ENCODE results near the gene OCEL1. TPM values are rescaled to one million over a fixed set of nuclear protein-coding genes. Genes with fewer than 3 reads are reported as not detected.

The OCEL1 gene
- total and polyA plus RNA-seq, 2 of the 13 experiments (the other 11 are each of a cell fraction or from before 2014, with no cell fraction given) = 10.6 to 17.2 TPM

GRCh38 chr19:17226002-17226933, at the start of gene OCEL1 (continued):
- TF ChIP-seq, protein P1, sequence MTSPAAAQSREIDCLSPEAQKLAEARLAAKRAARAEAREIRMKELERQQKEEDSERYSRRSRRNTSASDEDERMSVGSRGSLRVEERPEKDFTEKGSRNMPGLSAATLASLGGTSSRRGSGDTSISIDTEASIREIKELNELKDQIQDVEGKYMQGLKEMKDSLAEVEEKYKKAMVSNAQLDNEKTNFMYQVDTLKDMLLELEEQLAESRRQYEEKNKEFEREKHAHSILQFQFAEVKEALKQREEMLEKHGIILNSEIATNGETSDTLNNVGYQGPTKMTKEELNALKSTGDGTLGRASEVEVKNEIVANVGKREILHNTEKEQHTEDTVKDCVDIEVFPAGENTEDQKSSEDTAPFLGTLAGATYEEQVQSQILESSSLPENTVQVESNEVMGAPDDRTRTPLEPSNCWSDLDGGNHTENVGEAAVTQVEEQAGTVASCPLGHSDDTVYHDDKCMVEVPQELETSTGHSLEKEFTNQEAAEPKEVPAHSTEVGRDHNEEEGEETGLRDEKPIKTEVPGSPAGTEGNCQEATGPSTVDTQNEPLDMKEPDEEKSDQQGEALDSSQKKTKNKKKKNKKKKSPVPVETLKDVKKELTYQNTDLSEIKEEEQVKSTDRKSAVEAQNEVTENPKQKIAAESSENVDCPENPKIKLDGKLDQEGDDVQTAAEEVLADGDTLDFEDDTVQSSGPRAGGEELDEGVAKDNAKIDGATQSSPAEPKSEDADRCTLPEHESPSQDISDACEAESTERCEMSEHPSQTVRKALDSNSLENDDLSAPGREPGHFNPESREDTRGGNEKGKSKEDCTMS (CRISPR knock-in tag; conservative IDR thresholded peaks at IDR 0.05) = no peak
- TF ChIP-seq NBN (conservative IDR thresholded peaks at IDR 0.05) = no peak
- TF ChIP-seq HOXA5 (CRISPR knock-in tag; IDR thresholded peaks at IDR 0.05) = peak; percentile 80
- TF ChIP-seq, protein P2, sequence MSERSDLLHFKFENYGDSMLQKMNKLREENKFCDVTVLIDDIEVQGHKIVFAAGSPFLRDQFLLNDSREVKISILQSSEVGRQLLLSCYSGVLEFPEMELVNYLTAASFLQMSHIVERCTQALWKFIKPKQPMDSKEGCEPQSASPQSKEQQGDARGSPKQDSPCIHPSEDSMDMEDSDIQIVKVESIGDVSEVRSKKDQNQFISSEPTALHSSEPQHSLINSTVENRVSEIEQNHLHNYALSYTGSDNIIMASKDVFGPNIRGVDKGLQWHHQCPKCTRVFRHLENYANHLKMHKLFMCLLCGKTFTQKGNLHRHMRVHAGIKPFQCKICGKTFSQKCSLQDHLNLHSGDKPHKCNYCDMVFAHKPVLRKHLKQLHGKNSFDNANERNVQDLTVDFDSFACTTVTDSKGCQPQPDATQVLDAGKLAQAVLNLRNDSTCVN (CRISPR knock-in tag; IDR thresholded peaks at IDR 0.05; ENCODE audit: borderline replicate concordance) = peak; percentile 31; the same call in 1 of the 2 replicates
- no peak for TF ChIP-seq ZNF343 (CRISPR knock-in tag; IDR thresholded peaks at IDR 0.05)
- TF ChIP-seq, protein P3, sequence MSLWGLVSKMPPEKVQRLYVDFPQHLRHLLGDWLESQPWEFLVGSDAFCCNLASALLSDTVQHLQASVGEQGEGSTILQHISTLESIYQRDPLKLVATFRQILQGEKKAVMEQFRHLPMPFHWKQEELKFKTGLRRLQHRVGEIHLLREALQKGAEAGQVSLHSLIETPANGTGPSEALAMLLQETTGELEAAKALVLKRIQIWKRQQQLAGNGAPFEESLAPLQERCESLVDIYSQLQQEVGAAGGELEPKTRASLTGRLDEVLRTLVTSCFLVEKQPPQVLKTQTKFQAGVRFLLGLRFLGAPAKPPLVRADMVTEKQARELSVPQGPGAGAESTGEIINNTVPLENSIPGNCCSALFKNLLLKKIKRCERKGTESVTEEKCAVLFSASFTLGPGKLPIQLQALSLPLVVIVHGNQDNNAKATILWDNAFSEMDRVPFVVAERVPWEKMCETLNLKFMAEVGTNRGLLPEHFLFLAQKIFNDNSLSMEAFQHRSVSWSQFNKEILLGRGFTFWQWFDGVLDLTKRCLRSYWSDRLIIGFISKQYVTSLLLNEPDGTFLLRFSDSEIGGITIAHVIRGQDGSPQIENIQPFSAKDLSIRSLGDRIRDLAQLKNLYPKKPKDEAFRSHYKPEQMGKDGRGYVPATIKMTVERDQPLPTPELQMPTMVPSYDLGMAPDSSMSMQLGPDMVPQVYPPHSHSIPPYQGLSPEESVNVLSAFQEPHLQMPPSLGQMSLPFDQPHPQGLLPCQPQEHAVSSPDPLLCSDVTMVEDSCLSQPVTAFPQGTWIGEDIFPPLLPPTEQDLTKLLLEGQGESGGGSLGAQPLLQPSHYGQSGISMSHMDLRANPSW (CRISPR knock-in tag; IDR thresholded peaks at IDR 0.05; ENCODE audit: borderline replicate concordance) = no peak; the same call in 1 of the 2 replicates
- TF ChIP-seq FOSL1 (CRISPR knock-in tag; IDR thresholded peaks at IDR 0.05; ENCODE audit: borderline replicate concordance) = no peak
- no peak for TF ChIP-seq FOXP1 (IDR thresholded peaks at IDR 0.05)
- TF ChIP-seq FOXP1 (CRISPR knock-in tag; IDR thresholded peaks at IDR 0.05) = no peak
- no peak; the same call in 1 of the 2 replicates for TF ChIP-seq ZNF572 (CRISPR knock-in tag; IDR thresholded peaks at IDR 0.05)
- peak; percentile 79 for TF ChIP-seq ELF1 (CRISPR knock-in tag; IDR thresholded peaks at IDR 0.05)
- TF ChIP-seq ZNF10 (CRISPR knock-in tag; IDR thresholded peaks at IDR 0.05; ENCODE audit: borderline replicate concordance, low read depth) = no peak
- TF ChIP-seq ZFP1 (CRISPR knock-in tag; IDR thresholded peaks at IDR 0.05) = no peak
- TF ChIP-seq, protein P4, sequence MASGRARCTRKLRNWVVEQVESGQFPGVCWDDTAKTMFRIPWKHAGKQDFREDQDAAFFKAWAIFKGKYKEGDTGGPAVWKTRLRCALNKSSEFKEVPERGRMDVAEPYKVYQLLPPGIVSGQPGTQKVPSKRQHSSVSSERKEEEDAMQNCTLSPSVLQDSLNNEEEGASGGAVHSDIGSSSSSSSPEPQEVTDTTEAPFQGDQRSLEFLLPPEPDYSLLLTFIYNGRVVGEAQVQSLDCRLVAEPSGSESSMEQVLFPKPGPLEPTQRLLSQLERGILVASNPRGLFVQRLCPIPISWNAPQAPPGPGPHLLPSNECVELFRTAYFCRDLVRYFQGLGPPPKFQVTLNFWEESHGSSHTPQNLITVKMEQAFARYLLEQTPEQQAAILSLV (CRISPR knock-in tag; IDR thresholded peaks at IDR 0.05; ENCODE audit: borderline replicate concordance) = 0 out of 2 replicates have a peak, but pooled peaks have one; percentile 47
- TF ChIP-seq HMGXB3 (CRISPR knock-in tag; IDR thresholded peaks at IDR 0.05; ENCODE audit: borderline replicate concordance) = no peak
- TF ChIP-seq CBX1 (IDR thresholded peaks at IDR 0.05; ENCODE audit: low read depth) = peak; percentile 85
- TF ChIP-seq NONO (IDR thresholded peaks at IDR 0.05) = no peak
- TF ChIP-seq NONO (CRISPR knock-in tag; conservative IDR thresholded peaks at IDR 0.05) = peak; percentile 89

All from HepG2 (cell line).